HG03039 (cell line): ENCODE measurements around the gene FOXJ3.

ENCODE experiments used
- ATAC-seq: cut with Tn5 transposase; IDR thresholded peaks from one replicate; pipeline ENCODE4 v1.9.1; 2021; ENCODE audit warnings: mild to moderate bottlenecking, moderate library complexity; ENCODE audit not compliant: unreplicated experiment

The FOXJ3 gene

GRCh38 chr1:42195841-42196240 lies 139.2 kb downstream of the FOXJ3 start:
- no peak for ATAC-seq

GRCh38 chr1:42192106-42192505 lies 142.9 kb downstream of the FOXJ3 start:
- ATAC-seq: no peak

GRCh38 chr1:42191319-42191718 lies 143.7 kb downstream of the FOXJ3 start:
- no peak for ATAC-seq

- no peak for ATAC-seq
Measured at GRCh38 chr1:42189931-42190853, 144.8 kb downstream of the FOXJ3 start.

- no peak for ATAC-seq
Measured at GRCh38 chr1:42186152-42186551, 148.9 kb downstream of the FOXJ3 start.

GRCh38 chr1:42184616-42185015 lies 150.4 kb downstream of the FOXJ3 start:
- no peak for ATAC-seq

- no peak for ATAC-seq
Measured at GRCh38 chr1:42183957-42184268, 151.1 kb downstream of the FOXJ3 start.

GRCh38 chr1:42183210-42183956 lies 151.7 kb downstream of the FOXJ3 start:
- no peak for ATAC-seq

- no peak for ATAC-seq
Measured at GRCh38 chr1:42181687-42182086, 153.3 kb downstream of the FOXJ3 start.

GRCh38 chr1:42179900-42180329 lies 155.1 kb downstream of the FOXJ3 start:
- no peak for ATAC-seq

GRCh38 chr1:42179275-42179674 lies 155.8 kb downstream of the FOXJ3 start:
- no peak for ATAC-seq

GRCh38 chr1:42178249-42178648 lies 156.8 kb downstream of the FOXJ3 start:
- no peak for ATAC-seq

- no peak for ATAC-seq
Measured at GRCh38 chr1:42177541-42177981, 157.5 kb downstream of the FOXJ3 start.

- ATAC-seq: no peak
Measured at GRCh38 chr1:42176902-42177519, 158.0 kb downstream of the FOXJ3 start.

GRCh38 chr1:42175314-42176054 lies 159.6 kb downstream of the FOXJ3 start:
- no peak for ATAC-seq

GRCh38 chr1:42173961-42174735 lies 160.9 kb downstream of the FOXJ3 start:
- ATAC-seq: no peak

GRCh38 chr1:42173155-42173933 lies 161.7 kb downstream of the FOXJ3 start:
- ATAC-seq: no peak

GRCh38 chr1:42172381-42173133 lies 162.5 kb downstream of the FOXJ3 start:
- ATAC-seq: no peak
